ENCODE measurements around the gene RALB. TPM values are rescaled to one million over a fixed set of nuclear protein-coding genes. Genes with fewer than 3 reads are reported as not detected.

Gene RALB
- polyA plus RNA-seq, 2 donors: 37.1 to 62.4 TPM

DNA sequence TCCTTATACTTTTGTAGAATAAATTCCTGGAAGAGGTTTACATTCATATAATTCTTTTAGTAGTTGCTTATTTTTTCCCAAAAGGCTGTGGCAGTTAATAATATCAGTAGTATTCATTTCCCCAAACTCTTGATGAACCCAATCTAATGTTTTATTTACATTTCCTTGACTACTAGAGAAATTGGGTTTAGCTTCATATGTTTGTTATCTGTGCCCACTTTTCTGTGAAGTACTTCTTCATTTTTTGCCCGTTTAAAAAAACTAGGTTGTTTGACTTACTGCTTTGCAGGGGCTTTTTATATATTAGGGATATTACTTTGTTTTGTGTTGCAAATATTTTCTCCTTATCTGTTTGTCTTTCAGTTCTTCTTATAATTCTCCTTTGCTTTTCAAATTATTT, 17.2 kb downstream of the RALB start:
- Histone ChIP-seq H3K4me3 (ENCODE audit: low read depth in 1 of 2, low read length in 2 of 2) (no peak overlapping the region), H3K27me3 (ENCODE audit: control insufficient read depth in 1 of 2, insufficient read depth in 2 of 2, low read length in 2 of 2) (no peaks in the 10 kb centered on the region), H3K9me3 (ENCODE audit: control insufficient read depth in 2 of 2, insufficient read depth in 1 of 2, low read depth in 1 of 2, low read length in 1 of 2) (no peaks in the 10 kb centered on the region), H3K4me1 (ENCODE audit: control insufficient read depth in 2 of 2, insufficient read depth in 2 of 2, low read length in 1 of 2) (peaks cover 0 to 2% of the 10 kb centered on the region in 2 donors), H3K27ac (ENCODE audit: low read depth in 2 of 2, low read length in 1 of 2) (no peak overlapping the region), H3K36me3 (ENCODE audit: control insufficient read depth in 2 of 2, insufficient read depth in 2 of 2, low read length in 1 of 2) (peaks cover 0 to 5% of the 10 kb centered on the region in 2 donors)
- WGBS, 2 donors: 60 to 67% methylated on average over 1 of the region's 1 CpG

DNA sequence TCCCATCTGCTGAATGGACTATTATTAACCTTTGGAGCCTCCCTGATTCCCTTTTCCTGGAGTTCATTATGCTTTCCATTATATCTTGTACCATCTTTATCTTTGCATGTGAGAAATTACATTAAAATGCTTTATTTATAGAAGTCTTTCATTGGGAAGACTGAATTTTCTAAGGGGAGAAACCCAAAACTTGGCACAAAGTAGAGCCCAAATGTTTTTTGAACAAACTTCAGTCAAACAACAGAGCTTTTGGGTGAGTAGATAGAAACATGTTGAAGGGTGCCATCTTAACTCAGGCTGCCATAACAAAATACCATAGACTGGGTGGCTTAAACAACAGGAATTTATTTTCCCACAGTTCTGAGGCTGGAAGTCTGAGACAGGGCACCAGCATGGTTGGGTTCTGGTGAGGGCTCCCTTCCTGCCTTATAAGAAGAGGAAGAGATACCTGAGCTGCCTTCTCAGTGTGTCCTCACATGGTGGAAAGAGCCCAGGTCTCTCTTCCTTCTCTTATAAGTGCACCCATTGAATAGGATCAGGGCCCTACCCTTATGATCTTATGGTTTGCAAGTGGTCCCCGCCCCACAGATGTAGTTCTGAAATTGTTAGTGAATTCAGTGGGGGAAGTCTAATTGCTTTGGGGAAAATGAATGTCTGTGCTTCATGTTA, 19.2 kb downstream of the RALB start:
- peak overlapping the region in 1 of 2 donors; percentile 3 for H3K27ac ChIP-seq (ENCODE audit: low read depth in 2 of 2, low read length in 1 of 2)
- peaks cover 0 to 2% of the 10 kb centered on the region in 2 donors for H3K4me1 ChIP-seq (ENCODE audit: control insufficient read depth in 2 of 2, insufficient read depth in 2 of 2, low read length in 1 of 2)
- 98 to 100% methylated on average over 1 of the region's 1 CpG for WGBS, 2 donors
- peaks cover 0 to 5% of the 10 kb centered on the region in 2 donors for H3K36me3 ChIP-seq (ENCODE audit: control insufficient read depth in 2 of 2, insufficient read depth in 2 of 2, low read length in 1 of 2)
- H3K4me3 ChIP-seq (ENCODE audit: low read depth in 1 of 2, low read length in 2 of 2): no peak overlapping the region
- no peaks in the 10 kb centered on the region for H3K9me3 ChIP-seq (ENCODE audit: control insufficient read depth in 2 of 2, insufficient read depth in 1 of 2, low read depth in 1 of 2, low read length in 1 of 2)
- H3K27me3 ChIP-seq (ENCODE audit: control insufficient read depth in 1 of 2, insufficient read depth in 2 of 2, low read length in 2 of 2): no peaks in the 10 kb centered on the region

DNA sequence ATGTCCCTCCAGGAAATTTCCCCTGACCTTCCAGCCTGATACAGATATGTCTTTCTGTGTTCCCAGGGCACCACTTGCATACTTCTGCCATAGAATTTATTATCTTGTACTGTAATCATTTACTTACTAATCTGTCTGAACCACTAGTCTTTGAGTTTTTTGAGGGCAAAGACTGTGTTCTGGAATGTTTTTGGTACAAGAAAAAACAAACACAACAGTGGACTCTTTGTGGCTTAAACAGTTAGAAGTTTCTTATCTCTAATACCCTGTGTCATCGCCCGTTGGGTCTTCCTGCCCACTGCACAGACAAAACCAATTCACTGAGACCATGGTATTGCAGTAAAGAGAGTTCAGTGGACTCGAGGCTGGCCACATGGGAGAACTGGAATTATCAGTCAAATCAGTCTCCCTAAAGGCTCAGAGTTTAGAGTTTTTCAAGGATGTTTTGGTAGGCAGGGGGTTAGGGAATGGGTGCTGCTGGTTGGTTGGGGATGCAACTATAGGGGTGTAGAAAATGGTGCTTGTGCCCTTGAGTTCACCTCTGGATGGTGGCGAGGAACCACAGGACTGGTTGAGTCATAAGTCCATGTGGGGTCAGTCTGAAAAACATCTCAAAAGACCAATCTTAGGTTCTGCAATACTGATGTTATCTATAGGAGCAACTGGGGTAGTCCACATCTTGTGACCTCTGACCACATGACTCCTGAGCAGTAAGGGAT, 20.3 kb downstream of the RALB start:
- Histone ChIP-seq H3K27me3 (ENCODE audit: control insufficient read depth in 1 of 2, insufficient read depth in 2 of 2, low read length in 2 of 2) (no peaks in the 10 kb centered on the region), H3K36me3 (ENCODE audit: control insufficient read depth in 2 of 2, insufficient read depth in 2 of 2, low read length in 1 of 2) (peaks cover 0 to 9% of the 10 kb centered on the region in 2 donors), H3K4me1 (ENCODE audit: control insufficient read depth in 2 of 2, insufficient read depth in 2 of 2, low read length in 1 of 2) (peaks cover 0 to 11% of the 10 kb centered on the region in 2 donors), H3K27ac (ENCODE audit: low read depth in 2 of 2, low read length in 1 of 2) (peak overlapping the region; percentile 32 to 53), H3K9me3 (ENCODE audit: control insufficient read depth in 2 of 2, insufficient read depth in 1 of 2, low read depth in 1 of 2, low read length in 1 of 2) (no peaks in the 10 kb centered on the region), H3K4me3 (ENCODE audit: low read depth in 1 of 2, low read length in 2 of 2) (no peak overlapping the region)
- 84 to 85% methylated on average over 4 of the region's 4 CpGs for WGBS, 2 donors

DNA sequence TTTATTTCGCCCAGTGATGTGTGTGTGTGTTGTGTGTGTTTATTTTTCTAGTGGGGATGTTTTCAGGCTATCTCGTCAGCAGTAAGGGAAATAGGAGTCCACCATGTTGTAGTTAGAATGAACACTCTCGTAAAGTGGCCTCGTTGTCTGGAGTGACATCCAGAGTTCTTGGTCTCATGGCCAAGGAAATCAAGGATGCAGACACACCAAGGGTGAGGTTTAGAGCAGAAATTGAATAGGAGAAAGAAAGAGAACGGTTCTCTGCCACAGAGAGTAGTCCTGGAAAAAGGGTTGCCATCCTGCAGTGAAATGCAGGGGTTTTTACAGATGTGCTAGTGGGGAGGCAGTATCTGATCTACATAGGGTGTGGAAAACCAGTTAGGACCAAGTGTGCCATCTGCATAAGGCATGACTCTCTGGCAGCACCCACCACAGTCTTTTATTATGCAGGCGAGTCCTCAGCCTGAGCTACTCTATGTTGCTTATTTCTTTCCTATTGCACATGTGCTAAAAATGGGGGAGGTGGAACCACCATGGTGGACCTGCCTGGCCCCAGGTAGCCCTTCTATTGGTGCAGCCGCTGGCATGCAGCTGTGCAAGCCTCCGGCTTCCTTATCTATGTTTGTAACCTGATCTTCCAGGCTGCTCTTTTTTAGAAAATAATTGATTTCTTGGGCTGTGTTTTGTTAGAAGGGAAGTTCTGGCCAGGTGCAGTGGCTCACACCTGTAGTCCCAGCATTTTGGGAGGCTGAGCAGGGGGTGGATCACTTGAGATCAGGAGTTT, 23.2 kb downstream of the RALB start:
- Histone ChIP-seq H3K36me3 (ENCODE audit: control insufficient read depth in 2 of 2, insufficient read depth in 2 of 2, low read length in 1 of 2) (peaks cover 11 to 20% of the 10 kb centered on the region in 2 donors), H3K27ac (ENCODE audit: low read depth in 2 of 2, low read length in 1 of 2) (no peak overlapping the region), H3K4me3 (ENCODE audit: low read depth in 1 of 2, low read length in 2 of 2) (no peak overlapping the region), H3K4me1 (ENCODE audit: control insufficient read depth in 2 of 2, insufficient read depth in 2 of 2, low read length in 1 of 2) (peaks cover 0 to 10% of the 10 kb centered on the region in 2 donors), H3K9me3 (ENCODE audit: control insufficient read depth in 2 of 2, insufficient read depth in 1 of 2, low read depth in 1 of 2, low read length in 1 of 2) (no peaks in the 10 kb centered on the region), H3K27me3 (ENCODE audit: control insufficient read depth in 1 of 2, insufficient read depth in 2 of 2, low read length in 2 of 2) (no peaks in the 10 kb centered on the region)
- WGBS, 2 donors: 85 to 96% methylated on average over 8 of the region's 8 CpGs

GRCh38 chr2:120277505-120278205, 25.0 kb downstream of the RALB start:
- 91 to 98% methylated on average over 19 of the region's 19 CpGs for WGBS, 2 donors
- Histone ChIP-seq H3K27me3 (ENCODE audit: control insufficient read depth in 1 of 2, insufficient read depth in 2 of 2, low read length in 2 of 2) (no peaks in the 10 kb centered on the region), H3K4me3 (ENCODE audit: low read depth in 1 of 2, low read length in 2 of 2) (no peak overlapping the region), H3K9me3 (ENCODE audit: control insufficient read depth in 2 of 2, insufficient read depth in 1 of 2, low read depth in 1 of 2, low read length in 1 of 2) (no peaks in the 10 kb centered on the region), H3K4me1 (ENCODE audit: control insufficient read depth in 2 of 2, insufficient read depth in 2 of 2, low read length in 1 of 2) (peaks cover 0 to 10% of the 10 kb centered on the region in 2 donors), H3K36me3 (ENCODE audit: control insufficient read depth in 2 of 2, insufficient read depth in 2 of 2, low read length in 1 of 2) (peaks cover 14 to 25% of the 10 kb centered on the region in 2 donors), H3K27ac (ENCODE audit: low read depth in 2 of 2, low read length in 1 of 2) (no peak overlapping the region)

GRCh38 chr2:120278901-120279300, 26.2 kb downstream of the RALB start:
- Histone ChIP-seq H3K36me3 (ENCODE audit: control insufficient read depth in 2 of 2, insufficient read depth in 2 of 2, low read length in 1 of 2) (peaks cover 14 to 25% of the 10 kb centered on the region in 2 donors), H3K4me1 (ENCODE audit: control insufficient read depth in 2 of 2, insufficient read depth in 2 of 2, low read length in 1 of 2) (peaks cover 0 to 10% of the 10 kb centered on the region in 2 donors), H3K9me3 (ENCODE audit: control insufficient read depth in 2 of 2, insufficient read depth in 1 of 2, low read depth in 1 of 2, low read length in 1 of 2) (no peaks in the 10 kb centered on the region), H3K4me3 (ENCODE audit: low read depth in 1 of 2, low read length in 2 of 2) (no peak overlapping the region), H3K27me3 (ENCODE audit: control insufficient read depth in 1 of 2, insufficient read depth in 2 of 2, low read length in 2 of 2) (no peaks in the 10 kb centered on the region), H3K27ac (ENCODE audit: low read depth in 2 of 2, low read length in 1 of 2) (no peak overlapping the region)
- 91 to 94% methylated on average over 10 of the region's 10 CpGs for WGBS, 2 donors

DNA sequence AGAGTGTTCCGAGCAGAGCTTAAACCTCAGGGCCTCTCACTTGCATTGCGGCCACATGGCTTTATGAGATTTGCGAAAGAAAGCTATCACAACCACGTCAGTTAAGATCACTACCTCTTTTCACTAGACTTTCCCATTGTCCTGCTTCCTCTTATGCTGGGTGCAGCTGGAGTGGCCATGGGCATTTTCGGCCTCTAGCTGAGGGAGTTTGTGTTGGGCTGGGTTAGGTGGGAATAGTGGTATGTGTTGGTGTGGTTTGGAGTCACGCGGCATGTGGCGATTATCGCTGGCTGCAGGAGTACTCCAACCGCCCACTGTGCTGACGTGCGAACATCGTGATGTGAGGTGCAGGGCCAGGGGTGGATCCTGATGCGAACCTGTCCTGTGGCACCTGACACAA, 27.1 kb downstream of the RALB start:
- Histone ChIP-seq H3K27me3 (ENCODE audit: control insufficient read depth in 1 of 2, insufficient read depth in 2 of 2, low read length in 2 of 2) (no peaks in the 10 kb centered on the region), H3K9me3 (ENCODE audit: control insufficient read depth in 2 of 2, insufficient read depth in 1 of 2, low read depth in 1 of 2, low read length in 1 of 2) (no peaks in the 10 kb centered on the region), H3K27ac (ENCODE audit: low read depth in 2 of 2, low read length in 1 of 2) (no peak overlapping the region), H3K4me1 (ENCODE audit: control insufficient read depth in 2 of 2, insufficient read depth in 2 of 2, low read length in 1 of 2) (peaks cover 0 to 10% of the 10 kb centered on the region in 2 donors), H3K36me3 (ENCODE audit: control insufficient read depth in 2 of 2, insufficient read depth in 2 of 2, low read length in 1 of 2) (peaks cover 14 to 25% of the 10 kb centered on the region in 2 donors), H3K4me3 (ENCODE audit: low read depth in 1 of 2, low read length in 2 of 2) (no peak overlapping the region)
- 93 to 95% methylated on average over 14 of the region's 14 CpGs for WGBS, 2 donors

GRCh38 chr2:120283649-120284048, 31.0 kb downstream of the RALB start:
- WGBS, 2 donors: 63 to 71% methylated on average over 4 of the region's 4 CpGs
- no peaks in the 10 kb centered on the region for H3K9me3 ChIP-seq (ENCODE audit: control insufficient read depth in 2 of 2, insufficient read depth in 1 of 2, low read depth in 1 of 2, low read length in 1 of 2)
- no peak overlapping the region for H3K27ac ChIP-seq (ENCODE audit: low read depth in 2 of 2, low read length in 1 of 2)
- H3K36me3 ChIP-seq (ENCODE audit: control insufficient read depth in 2 of 2, insufficient read depth in 2 of 2, low read length in 1 of 2): peaks cover 8 to 16% of the 10 kb centered on the region in 2 donors
- no peaks in the 10 kb centered on the region for H3K27me3 ChIP-seq (ENCODE audit: control insufficient read depth in 1 of 2, insufficient read depth in 2 of 2, low read length in 2 of 2)
- no peak overlapping the region for H3K4me3 ChIP-seq (ENCODE audit: low read depth in 1 of 2, low read length in 2 of 2)
- H3K4me1 ChIP-seq (ENCODE audit: control insufficient read depth in 2 of 2, insufficient read depth in 2 of 2, low read length in 1 of 2): peaks cover 0 to 2% of the 10 kb centered on the region in 2 donors

GRCh38 chr2:120285056-120285455, 32.4 kb downstream of the RALB start:
- peaks cover 3 to 8% of the 10 kb centered on the region in 2 donors for H3K36me3 ChIP-seq (ENCODE audit: control insufficient read depth in 2 of 2, insufficient read depth in 2 of 2, low read length in 1 of 2)
- 91 to 97% methylated on average over 6 of the region's 6 CpGs for WGBS, 2 donors
- no peaks in the 10 kb centered on the region for H3K27me3 ChIP-seq (ENCODE audit: control insufficient read depth in 1 of 2, insufficient read depth in 2 of 2, low read length in 2 of 2)
- H3K9me3 ChIP-seq (ENCODE audit: control insufficient read depth in 2 of 2, insufficient read depth in 1 of 2, low read depth in 1 of 2, low read length in 1 of 2): no peaks in the 10 kb centered on the region
- H3K4me1 ChIP-seq (ENCODE audit: control insufficient read depth in 2 of 2, insufficient read depth in 2 of 2, low read length in 1 of 2): peaks cover 0 to 2% of the 10 kb centered on the region in 2 donors
- H3K4me3 ChIP-seq (ENCODE audit: low read depth in 1 of 2, low read length in 2 of 2): no peak overlapping the region
- H3K27ac ChIP-seq (ENCODE audit: low read depth in 2 of 2, low read length in 1 of 2): no peak overlapping the region
